Measurements from ENCODE around the gene MRPS25.

The MRPS25 gene

GRCh38 chr3:15096046-15096445 lies 30.9 kb upstream of the MRPS25 start:
- TF ChIP-seq CTCF (conservative IDR thresholded peaks at IDR 0.05): no peak
- TF ChIP-seq ZFX (IDR thresholded peaks at IDR 0.05): no peak
- no peak overlapping the region for H3K27ac ChIP-seq

GRCh38 chr3:15094187-15094875 lies 29.2 kb upstream of the MRPS25 start:
- no peak for TF ChIP-seq CTCF (conservative IDR thresholded peaks at IDR 0.05)
- TF ChIP-seq ZFX (IDR thresholded peaks at IDR 0.05): no peak
- no peak overlapping the region for H3K27ac ChIP-seq

DNA sequence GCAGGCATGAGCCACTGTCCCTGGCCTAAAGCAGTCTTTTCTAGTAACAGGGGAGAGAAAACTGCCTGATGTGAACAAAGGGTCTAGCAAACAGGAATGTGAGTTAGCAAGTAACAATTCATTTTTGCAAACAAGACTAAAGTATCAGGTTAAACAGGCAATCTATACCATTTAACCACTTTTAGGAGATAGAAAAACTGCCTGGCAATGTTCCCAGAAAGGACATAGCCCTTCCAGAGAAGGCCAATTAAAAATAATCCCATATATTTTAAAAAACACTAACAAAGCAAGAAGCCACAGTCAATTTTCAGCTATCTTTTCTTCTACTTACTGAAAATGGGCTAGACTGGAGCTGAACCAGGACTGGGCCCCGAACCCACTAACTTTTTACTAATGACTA lies 27.6 kb upstream of the MRPS25 start:
- no peak overlapping the region for H3K27ac ChIP-seq
- no peak for TF ChIP-seq CTCF (conservative IDR thresholded peaks at IDR 0.05)
- TF ChIP-seq ZFX (IDR thresholded peaks at IDR 0.05): no peak

GRCh38 chr3:15091575-15091974 lies 26.5 kb upstream of the MRPS25 start:
- TF ChIP-seq ZFX (IDR thresholded peaks at IDR 0.05): no peak
- TF ChIP-seq CTCF (conservative IDR thresholded peaks at IDR 0.05): no peak
- no peak overlapping the region for H3K27ac ChIP-seq

GRCh38 chr3:15089201-15089600 lies 24.1 kb upstream of the MRPS25 start:
- H3K27ac ChIP-seq: no peak overlapping the region
- TF ChIP-seq CTCF (conservative IDR thresholded peaks at IDR 0.05): no peak
- TF ChIP-seq ZFX (IDR thresholded peaks at IDR 0.05): no peak

- TF ChIP-seq ZFX (IDR thresholded peaks at IDR 0.05) (no peak), CTCF (conservative IDR thresholded peaks at IDR 0.05) (no peak)
- H3K27ac ChIP-seq: no peak overlapping the region
Measured at GRCh38 chr3:15086699-15087098, 21.6 kb upstream of the MRPS25 start.

DNA sequence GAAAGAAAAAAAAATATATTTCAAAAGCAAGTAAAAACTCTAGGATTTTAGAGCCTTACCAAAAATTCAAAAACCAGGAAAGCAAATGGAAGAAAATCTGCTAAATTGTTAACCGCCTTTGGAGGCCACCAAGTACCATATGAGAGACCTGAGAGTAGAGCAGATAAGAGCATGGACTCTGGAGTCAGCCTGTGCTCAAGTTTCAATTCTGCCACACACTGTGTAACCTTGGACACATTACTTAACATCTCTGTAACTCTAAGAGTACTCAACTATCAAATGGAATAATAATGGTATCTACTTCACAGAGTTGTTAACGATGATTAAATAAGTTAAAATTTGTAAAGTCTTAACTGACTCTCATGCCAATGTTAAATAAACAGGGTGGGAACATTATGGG lies 21.1 kb upstream of the MRPS25 start:
- H3K27ac ChIP-seq: no peak overlapping the region
- TF ChIP-seq CTCF (conservative IDR thresholded peaks at IDR 0.05): no peak
- no peak for TF ChIP-seq ZFX (IDR thresholded peaks at IDR 0.05)

Measured in C4-2B (cell line).